H1 (cell line): ENCODE measurements around the gene RCAN3. TPM values are rescaled to one million over a fixed set of nuclear protein-coding genes. Genes with fewer than 3 reads are reported as not detected.
"Not testable (repeated sequence)": the region's sequence is repeated elsewhere in the genome, so short reads cannot be mapped to it uniquely, and the experiment has no call there.

Source experiments
- CTCF ChIA-PET: fragments of 300-600 bp; sonication (Branson Sonifier 250); formaldehyde crosslinking; loops from one replicate; lab custom pipeline; 2021; ENCODE audit not compliant: partially characterized antibody; lab: Charles Lee
- POLR2A ChIA-PET: fragments of 300-600 bp; sonication (Branson Sonifier 250); formaldehyde crosslinking; loops from one replicate; lab custom pipeline; 2021; ENCODE audit warnings: inconsistent platforms; ENCODE audit not compliant: partially characterized antibody; lab: Charles Lee
- DNase-seq, 2 experiments: peaks; one replicate each; pipeline versions ENCODE4 v3.0.0 to v3.0.0-alpha.2; 2010 to 2022; ENCODE audit warnings: low spot score in 2 of 2, low read depth in 1 of 2, mixed read lengths in 1 of 2
- FAIRE-seq: peaks from 2 replicates; lab custom pipeline; 2011; peaks lifted over from hg19 to GRCh38; lab: Jason Lieb, UNC
- H2AFZ ChIP-seq: 2 replicates; pipeline ENCODE4 v1.8.1; 2012; ENCODE audit warnings: low read length, inconsistent platforms
- H2AK5ac ChIP-seq: 2 replicates; pipeline ENCODE4 v1.6.1; 2013; ENCODE audit warnings: low read depth, low read length
- H2BK120ac ChIP-seq: replicated peaks from 2 replicates; pipeline ENCODE3; 2013; ENCODE audit warnings: low read depth, low read length, inconsistent platforms
- H2BK12ac ChIP-seq: 2 replicates; pipeline ENCODE4 v1.6.1; 2013; ENCODE audit warnings: low read depth, low read length
- H2BK15ac ChIP-seq: 2 replicates; pipeline ENCODE4 v1.6.1; 2013; ENCODE audit warnings: low read length
- H2BK20ac ChIP-seq: 2 replicates; pipeline ENCODE4 v1.6.1; 2013; ENCODE audit warnings: low read length
- H2BK5ac ChIP-seq: 2 replicates; pipeline ENCODE4 v1.6.1; 2013; ENCODE audit warnings: low read depth, low read length
- H3K14ac ChIP-seq: 2 replicates; pipeline ENCODE4 v1.6.1; 2013; ENCODE audit warnings: inconsistent platforms; ENCODE audit not compliant: insufficient read length
- H3K18ac ChIP-seq: 2 replicates; pipeline ENCODE4 v1.6.1; 2013; ENCODE audit warnings: low read length; ENCODE audit errors: extremely low read depth
- H3K23ac ChIP-seq: 2 replicates; pipeline ENCODE4 v1.6.1; 2013; ENCODE audit warnings: inconsistent platforms; ENCODE audit not compliant: insufficient read length
- H3K23me2 ChIP-seq: 2 replicates; pipeline ENCODE4 v1.6.1; 2013; ENCODE audit warnings: low read depth, low read length
- H3K27ac ChIP-seq: 2 replicates; pipeline ENCODE4 v1.6.1; 2011; ENCODE audit warnings: low read depth, low read length, inconsistent platforms
- H3K27me3 ChIP-seq, 4 experiments: replicated peaks in 1 of 4; 1 replicate in 1 of 4; 2 replicates in 3 of 4; pipeline versions ENCODE4 v1.6.1 to v1.8.1; 2011 to 2013; ENCODE audit warnings: low read length in 3 of 4, mild to moderate bottlenecking in 3 of 4, inconsistent platforms in 2 of 4, mixed read lengths in 2 of 4, moderate library complexity in 1 of 4; ENCODE audit not compliant: control insufficient read depth in 3 of 4, insufficient read depth in 3 of 4; ENCODE audit errors: extremely low read depth in 1 of 4
- H3K36me3 ChIP-seq, 4 experiments: 2 replicates each; pipeline versions ENCODE4 v1.6.1 to v1.8.1; 2011 to 2013; ENCODE audit warnings: mild to moderate bottlenecking in 4 of 4, low read length in 3 of 4, moderate library complexity in 2 of 4, control low read depth in 1 of 4, inconsistent platforms in 1 of 4; ENCODE audit not compliant: insufficient read depth in 4 of 4, control insufficient read depth in 2 of 4
- H3K4ac ChIP-seq: replicated peaks from 2 replicates; pipeline ENCODE3; 2013; ENCODE audit warnings: low read length, low read depth, mixed read lengths, inconsistent platforms; ENCODE audit not compliant: insufficient read length
- H3K4me1 ChIP-seq, 4 experiments: replicated peaks in 1 of 4; 1 replicate in 1 of 4; 2 replicates in 3 of 4; pipeline versions ENCODE4 v1.6.1 to v1.8.1; 2011 to 2013; ENCODE audit warnings: low read length in 3 of 4, inconsistent platforms in 2 of 4, mixed read lengths in 1 of 4; ENCODE audit not compliant: insufficient read depth in 4 of 4, control insufficient read depth in 3 of 4
- H3K4me2 ChIP-seq, 2 experiments: 2 replicates each; pipeline versions ENCODE4 v1.6.1 to v1.8.1; 2011 to 2013; ENCODE audit warnings: low read depth in 2 of 2, low read length in 2 of 2, control low read depth in 1 of 2, inconsistent platforms in 1 of 2, mild to moderate bottlenecking in 1 of 2; ENCODE audit not compliant: insufficient read depth in 1 of 2
- H3K4me3 ChIP-seq, 4 experiments: fragments of 200-600, 300-600 bp in 1 of 4; sonication (generic), shearing (Covaris generic), sonication (Bioruptor Twin) in 1 of 4; 2 replicates each; pipeline versions ENCODE4 v1.5.1 to v1.8.1; 2011 to 2016; ENCODE audit warnings: low read length in 4 of 4, low read depth in 3 of 4, control low read depth in 2 of 4, inconsistent platforms in 2 of 4, mild to moderate bottlenecking in 2 of 4, mixed read lengths in 1 of 4, moderate library complexity in 1 of 4; ENCODE audit not compliant: insufficient read depth in 2 of 4; ENCODE audit errors: extremely low read depth in 1 of 4
- H3K56ac ChIP-seq: replicated peaks from 2 replicates; pipeline ENCODE3; 2013; ENCODE audit warnings: low read depth, mild to moderate bottlenecking, mixed read lengths, low read length, inconsistent platforms; ENCODE audit not compliant: insufficient read length
- H3K79me1 ChIP-seq: 2 replicates; pipeline ENCODE4 v1.6.1; 2013; ENCODE audit warnings: low read depth, low read length, control low read depth
- H3K79me2 ChIP-seq, 2 experiments: 2 replicates each; pipeline versions ENCODE4 v1.6.1 to v1.8.1; 2012 to 2013; ENCODE audit warnings: low read length in 2 of 2, mild to moderate bottlenecking in 2 of 2, inconsistent platforms in 1 of 2; ENCODE audit not compliant: insufficient read depth in 2 of 2, control insufficient read depth in 1 of 2
- H3K9ac ChIP-seq, 4 experiments: replicated peaks in 1 of 4; 1 replicate in 1 of 4; 2 replicates in 3 of 4; pipeline versions ENCODE4 v1.6.1 to v1.8.1; 2011 to 2013; ENCODE audit warnings: low read depth in 3 of 4, low read length in 3 of 4, control low read depth in 2 of 4, mild to moderate bottlenecking in 2 of 4, moderate library complexity in 2 of 4, inconsistent platforms in 1 of 4; ENCODE audit errors: extremely low read depth in 1 of 4
- H3K9me3 ChIP-seq, 2 experiments: 2 replicates each; pipeline versions ENCODE4 v1.6.1 to v1.8.1; 2012 to 2013; ENCODE audit warnings: mild to moderate bottlenecking in 2 of 2, moderate library complexity in 2 of 2, control low read depth in 1 of 2, inconsistent platforms in 1 of 2, low read depth in 1 of 2, low read length in 1 of 2, mixed read lengths in 1 of 2; ENCODE audit not compliant: insufficient read depth in 2 of 2
- H4K20me1 ChIP-seq, 2 experiments: replicated peaks in 1 of 2; 2 replicates each; pipeline versions ENCODE3 to v1.8.1; 2011 to 2013; ENCODE audit warnings: inconsistent platforms in 2 of 2, low read length in 2 of 2, mild to moderate bottlenecking in 1 of 2; ENCODE audit not compliant: insufficient read depth in 2 of 2, control insufficient read depth in 1 of 2
- H4K5ac ChIP-seq: 2 replicates; pipeline ENCODE4 v1.6.1; 2013; ENCODE audit warnings: low read length, low read depth, mixed read lengths, inconsistent platforms; ENCODE audit not compliant: insufficient read length
- H4K8ac ChIP-seq: 2 replicates; pipeline ENCODE4 v1.8.0; 2013; ENCODE audit warnings: mild to moderate bottlenecking, moderate library complexity, low read length, inconsistent platforms; ENCODE audit not compliant: insufficient read depth; ENCODE audit errors: extremely low read depth
- H4K91ac ChIP-seq: replicated peaks from 2 replicates; pipeline ENCODE3; 2013; ENCODE audit warnings: low read length, mixed read lengths, inconsistent platforms; ENCODE audit not compliant: insufficient read length
- WGBS, 2 experiments: shearing (Covaris generic) in 1 of 2; methylation state at CpG; one replicate each; pipeline versions ENCODE4 v1.1.6 to v1.1.7; 2013 to 2015; ENCODE audit warnings: low lambda C conversion rate in 2 of 2, mixed read lengths in 2 of 2, inconsistent platforms in 1 of 2, low coverage in 1 of 2, missing lambda C conversion rate in 1 of 2; ENCODE audit not compliant: insufficient replicate concordance in 2 of 2, insufficient coverage in 1 of 2, insufficient read length in 1 of 2; ENCODE audit errors: extremely low coverage in 1 of 2, missing lambda C conversion rate in 1 of 2; 5-methylcytosine and 5-hydroxymethylcytosine counted together
- polyA plus RNA-seq, 7 experiments: library from polyadenylated mRNA; depleted of rRNA in 3 of 7; stranded (reverse) in 5 of 7; unstranded in 2 of 7; fragments of >200 nt in 5 of 7; fragments of 200-250 nt in 2 of 7; gene quantifications; 1 replicate in 5 of 7; 2 replicates in 1 of 7; 4 replicates in 1 of 7; pipeline versions ENCODE4 v1.2.1 to v1.2.3, GENCODE V29; 2011 to 2013; ENCODE audit warnings: missing spikeins in 2 of 7, mixed read lengths in 2 of 7
- total RNA-seq: library from RNA; stranded (reverse); fragmentation: NEBNext Ultra II Directional; extraction: Animal tissue kit (Norgen Biotek cat#: 25700); gene quantifications from 2 replicates; pipeline ENCODE4 v1.2.1, GENCODE V29; 2021

The RCAN3 gene
- total and polyA plus RNA-seq, 2 of the 8 experiments (the other 6 are each of a cell fraction or from before 2014, with no cell fraction given), result 5.6 to 16.6 TPM

- H3K36me3 ChIP-seq, H3K4me1 ChIP-seq, FAIRE-seq, H3K27me3 ChIP-seq, H3K4me2 ChIP-seq, H3K23me2 ChIP-seq, H2BK120ac ChIP-seq, H4K5ac ChIP-seq, H4K91ac ChIP-seq, H2AK5ac ChIP-seq, H3K14ac ChIP-seq, DNase-seq, H3K23ac ChIP-seq, H2BK20ac ChIP-seq, H3K18ac ChIP-seq, H3K79me1 ChIP-seq, H4K20me1 ChIP-seq, H3K27ac ChIP-seq, H2AFZ ChIP-seq, H2BK5ac ChIP-seq, H2BK12ac ChIP-seq, H3K4me3 ChIP-seq, H3K4ac ChIP-seq, H4K8ac ChIP-seq, H3K79me2 ChIP-seq, H3K9me3 ChIP-seq, H3K9ac ChIP-seq, H3K56ac ChIP-seq, H2BK15ac ChIP-seq: not testable (repeated sequence)
- ChIA-PET POLR2A (interaction anchor here (0.6 kb wide), 1 partner anchor 158 kb away, joined by 3 read pairs; no protein-coding TSS in a partner anchor), CTCF (interaction anchor here (0.7 to 3.8 kb wide), 4 partner anchors 8 to 283 kb away, joined by 3 to 19 read pairs (median 3); no protein-coding TSS in a partner anchor)
- 78% methylated on average over 5 of the region's 5 CpGs; no CpG with 5 or more reads in 1 of the 2 experiments for WGBS, 2 experiments
Observed at GRCh38 chr1:24549210-24549609, 46.6 kb downstream of the RCAN3 start.
